GM12878 (cell line): Measurements from ENCODE around the gene AGAP1. TPM values are rescaled to one million over a fixed set of nuclear protein-coding genes. Genes with fewer than 3 reads are reported as not detected.

ENCODE experiments used
- ATAC-seq: fragments of 200-7000 bp; cut with Tn5 transposase; 3 replicates; pipeline ENCODE4 v1.9.1; 2020; ENCODE audit warnings: mild to moderate bottlenecking, moderate library complexity
- BruUV-seq: library from RNA; stranded (reverse); fragments of 400-500 nt; replicated peaks from 2 replicates; lab custom pipeline; 2021; lab: Mats Ljungman, UMichigan
- CTCF ChIA-PET: fragments of 300-600 bp; sonication (Branson Sonifier 250); formaldehyde crosslinking; extraction: SDS; loops from one replicate; lab custom pipeline; 2021; ENCODE audit warnings: inconsistent platforms; lab: Yijun Ruan, JAX
- POLR2A ChIA-PET: fragments of 350-600 bp; formaldehyde crosslinking; extraction: SDS; loops from one replicate; lab custom pipeline; 2021; ENCODE audit warnings: inconsistent platforms; lab: Charles Lee
- RAD21 ChIA-PET: fragments of 300-600 bp; sonication (Branson Sonifier 250); formaldehyde crosslinking; loops from one replicate; lab custom pipeline; 2023; ENCODE audit warnings: antibody characterized with exemption; ENCODE audit not compliant: unreplicated experiment; lab: Charles Lee
- SMC1A ChIA-PET: fragments of 300-600 bp; sonication (Branson Sonifier 250); formaldehyde crosslinking; loops from one replicate; lab custom pipeline; 2023; ENCODE audit not compliant: unreplicated experiment, uncharacterized antibody; lab: Charles Lee
- DNase-seq: peaks from one replicate; pipeline ENCODE4 v3.0.0-alpha.2; 2011; ENCODE audit warnings: low read depth, low spot score
- FAIRE-seq: peaks from 3 replicates; lab custom pipeline; 2011; peaks lifted over from hg19 to GRCh38; lab: Jason Lieb, UNC
- H2AFZ ChIP-seq: 2 replicates; pipeline ENCODE4 v1.6.0; 2011; ENCODE audit warnings: low read depth, low read length, control low read depth; ENCODE audit not compliant: control insufficient read depth
- H3K27ac ChIP-seq: 2 replicates; pipeline ENCODE4 v1.5.1; 2011; ENCODE audit warnings: control low read depth; ENCODE audit not compliant: control insufficient read depth, insufficient read depth
- H3K27me3 ChIP-seq, 2 experiments: replicated peaks in 1 of 2; 2 replicates each; pipeline versions ENCODE4 v1.6.0 to v1.6.1; 2011; ENCODE audit warnings: low read length in 1 of 2; ENCODE audit not compliant: control insufficient read depth in 2 of 2, insufficient read depth in 2 of 2
- H3K36me3 ChIP-seq, 2 experiments: 2 replicates each; pipeline ENCODE4 v1.5.1; 2011; ENCODE audit warnings: low read length in 1 of 2; ENCODE audit not compliant: control insufficient read depth in 2 of 2, insufficient read depth in 2 of 2
- H3K4me1 ChIP-seq: 2 replicates; pipeline ENCODE4 v1.6.1; 2011; ENCODE audit warnings: mild to moderate bottlenecking, low read length, moderate library complexity, mixed read lengths; ENCODE audit not compliant: control insufficient read depth, insufficient read depth
- H3K4me2 ChIP-seq: 2 replicates; pipeline ENCODE4 v1.6.0; 2011; ENCODE audit warnings: control low read depth; ENCODE audit not compliant: control insufficient read depth, insufficient read depth
- H3K4me3 ChIP-seq: fragments of 200-600 bp; sonication (generic); 2 replicates; pipeline ENCODE4 v1.5.1; 2016
- H3K79me2 ChIP-seq: 2 replicates; pipeline ENCODE4 v1.6.0; 2011; ENCODE audit warnings: low read length; ENCODE audit not compliant: control insufficient read depth, insufficient read depth
- H3K9ac ChIP-seq: 2 replicates; pipeline ENCODE4 v1.8.0; 2011; ENCODE audit warnings: low read length, control low read depth, mixed read lengths; ENCODE audit not compliant: control insufficient read depth, insufficient read depth
- H3K9me3 ChIP-seq: replicated peaks from 3 replicates; pipeline ENCODE4 v1.5.1; 2011; ENCODE audit warnings: mild to moderate bottlenecking, low read length; ENCODE audit not compliant: control insufficient read depth, insufficient read depth
- H4K20me1 ChIP-seq: 2 replicates; pipeline ENCODE4 v1.6.0; 2011; ENCODE audit not compliant: control insufficient read depth, insufficient read depth
- MEF2B ChIP-seq: fragments of 450-650 bp; IDR thresholded peaks from 2 replicates; pipeline ENCODE4 v1.6.1; 2018; ENCODE audit warnings: mild to moderate bottlenecking, moderate library complexity; ENCODE audit not compliant: partially characterized antibody, poor library complexity, severe bottlenecking
- NFYA ChIP-seq: IDR thresholded peaks from 2 replicates; pipeline ENCODE4 v1.6.1; 2011; ENCODE audit warnings: low read depth, mild to moderate bottlenecking, low read length, improper control_type of control experiment, borderline replicate concordance
- NRF1 ChIP-seq: conservative IDR thresholded peaks from 2 replicates; pipeline ENCODE4 v1.6.1; 2011; ENCODE audit warnings: mild to moderate bottlenecking, low read depth, low read length, improper control_type of control experiment
- POLR2A ChIP-seq: IDR thresholded peaks from 2 replicates; pipeline ENCODE4 v1.6.1; 2011; ENCODE audit warnings: low read depth, mild to moderate bottlenecking, low read length
- RCOR1 ChIP-seq: conservative IDR thresholded peaks from 2 replicates; pipeline ENCODE4 v1.6.1; 2012; ENCODE audit warnings: low read depth, low read length, improper control_type of control experiment
- RUNX3 ChIP-seq: IDR thresholded peaks from 2 replicates; pipeline ENCODE4 v1.6.1; 2012; ENCODE audit warnings: low read length, inconsistent platforms
- SREBF2 ChIP-seq: IDR thresholded peaks from 2 replicates; pipeline ENCODE4 v1.6.1; 2012; ENCODE audit warnings: mild to moderate bottlenecking, low read length
- STAT3 ChIP-seq: IDR thresholded peaks from 2 replicates; pipeline ENCODE4 v1.6.1; 2011; ENCODE audit warnings: low read depth, low read length, improper control_type of control experiment
- YY1 ChIP-seq: IDR thresholded peaks from 2 replicates; pipeline ENCODE4 v1.6.1; 2011; ENCODE audit warnings: low read depth, mild to moderate bottlenecking, low read length
- WGBS: methylation state at CpG from one replicate; pipeline ENCODE4 v1.1.6; 2016; ENCODE audit warnings: low lambda C conversion rate; ENCODE audit not compliant: insufficient replicate concordance, insufficient coverage; ENCODE audit errors: missing lambda C conversion rate; 5-methylcytosine and 5-hydroxymethylcytosine counted together
- in situ Hi-C: fragments of 300-500 bp; cut with MboI; formaldehyde crosslinking; loops from 9 replicates; pipeline ENCODE4 v1.14.3; 2018; ENCODE audit warnings: mixed read lengths
- intact Hi-C: fragments of 100-400 bp; cut with micrococcal nuclease; formaldehyde crosslinking; loops from one replicate; pipeline ENCODE4 v1.14.2; 2022; ENCODE audit not compliant: unreplicated experiment
- polyA plus RNA-seq, 11 experiments: library from polyadenylated mRNA; depleted of rRNA in 4 of 11; unstranded in 6 of 11; stranded (reverse) in 5 of 11; fragments of >200 nt; fragmentation: Nextera tagmentation in 4 of 11; fragmentation: Illumina TruSeq in 1 of 11; extraction: Ambion mirVana in 4 of 11; extraction: Trizol in 1 of 11; gene quantifications; 1 replicate in 1 of 11; 2 replicates in 10 of 11; pipeline versions ENCODE4 v1.2.1 to v1.2.3, GENCODE V29; 2011 to 2016; ENCODE audit warnings: inconsistent platforms in 2 of 11, missing spikeins in 2 of 11, low read depth in 1 of 11
- total RNA-seq, 4 experiments: library from RNA; depleted of rRNA in 3 of 4; stranded (reverse); fragments of >200 nt in 3 of 4; fragmentation: Illumina TruSeq in 1 of 4; extraction: Trizol in 1 of 4; gene quantifications; 2 replicates each; pipeline versions ENCODE4 v1.2.1 to v1.2.3, GENCODE V29; 2013 to 2021
- TF ChIP-seq, protein P1 (sequence below): IDR thresholded peaks from 2 replicates; pipeline ENCODE4 v1.6.1; 2012; ENCODE audit warnings: low read depth, low read length, improper control_type of control experiment
- TF ChIP-seq, protein P2 (sequence below): IDR thresholded peaks from 2 replicates; pipeline ENCODE4 v1.6.1; 2012; ENCODE audit warnings: low read depth, low read length, improper control_type of control experiment
- TF ChIP-seq, protein P3 (sequence below): IDR thresholded peaks from 2 replicates; pipeline ENCODE4 v1.6.1; 2012; ENCODE audit warnings: low read depth, low read length, improper control_type of control experiment
- TF ChIP-seq, protein P4 (sequence below): IDR thresholded peaks from 2 replicates; pipeline ENCODE4 v1.6.1; 2012; ENCODE audit warnings: improper control_type of control experiment, low read depth, low read length; ENCODE audit not compliant: insufficient replicate concordance
- TF ChIP-seq, protein P5 (sequence below): fragments of 450-650 bp; formaldehyde crosslinking; IDR thresholded peaks from 2 replicates; pipeline ENCODE4 v1.5.0; 2022; ENCODE audit warnings: mild to moderate bottlenecking, missing genetic modification characterization

The AGAP1 gene
- total and polyA plus RNA-seq, 10 of the 15 experiments (the other 5 are each of a cell fraction or from before 2014, with no cell fraction given): 0.05 to 0.15 (median 0.06) TPM; not detected in 7

DNA sequence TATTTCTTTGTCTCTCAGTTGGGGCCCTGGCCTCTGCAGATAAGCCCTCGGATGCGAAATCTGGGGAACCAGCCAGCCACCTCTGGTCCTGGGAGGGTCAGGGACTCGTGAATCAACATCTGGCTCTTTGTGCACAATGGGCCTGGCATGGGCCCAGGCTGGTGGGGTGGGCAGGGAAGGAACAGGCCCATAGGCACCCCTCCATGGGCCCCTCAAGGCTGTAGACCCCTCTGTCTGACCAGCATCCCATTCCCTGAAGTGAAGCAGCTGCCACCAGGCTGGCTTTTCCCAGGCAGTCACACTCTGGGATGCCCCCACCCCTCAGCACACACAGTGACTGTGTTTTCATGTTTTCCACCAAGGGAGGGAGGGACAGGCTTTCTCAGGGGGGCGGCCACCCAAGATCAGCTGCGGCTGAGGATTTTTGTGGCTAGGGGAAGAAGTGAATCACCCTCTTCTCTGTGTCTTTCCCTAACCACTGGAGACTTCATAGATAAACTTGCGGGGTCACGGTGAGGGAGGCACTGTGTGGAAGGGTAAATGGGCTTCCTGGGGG is 166.0 kb downstream of the AGAP1 start:
- no peak overlapping the region for H2AFZ ChIP-seq
- no peak overlapping the region for H3K4me3 ChIP-seq
- H3K9me3 ChIP-seq: no peaks in the 10 kb centered on the region
- ChIA-PET SMC1A (no interaction called here), CTCF (no interaction called here), POLR2A (no interaction called here), RAD21 (no interaction called here)
- H3K9ac ChIP-seq: no peak overlapping the region
- no peaks in the 10 kb centered on the region for H3K4me1 ChIP-seq
- H3K4me2 ChIP-seq: no peak overlapping the region
- FAIRE-seq: no peak
- no peak for DNase-seq
- 31% methylated on average over 7 of the region's 7 CpGs for WGBS
- H4K20me1 ChIP-seq: no peaks in the 10 kb centered on the region; the same call in 1 of the 2 replicates
- no peak for ATAC-seq
- H3K79me2 ChIP-seq: no peaks in the 10 kb centered on the region
- peaks cover 0 to 3% of the 10 kb centered on the region in 2 experiments; a peak in 2 of 4 replicates for H3K27me3 ChIP-seq
- in situ Hi-C loops: no loop called here
- no peak overlapping the region for H3K27ac ChIP-seq
- no peaks in the 10 kb centered on the region for H3K36me3 ChIP-seq
- intact Hi-C loops: no loop called here
- no TSS peak for BruUV-seq
- TF ChIP-seq RUNX3 (no peak), STAT3 (no peak), NRF1 (no peak), YY1 (no peak), POLR2A (no peak), MEF2B (no peak), SREBF2 (no peak), NFYA (no peak), RCOR1 (no peak)
- TF ChIP-seq, protein P1, sequence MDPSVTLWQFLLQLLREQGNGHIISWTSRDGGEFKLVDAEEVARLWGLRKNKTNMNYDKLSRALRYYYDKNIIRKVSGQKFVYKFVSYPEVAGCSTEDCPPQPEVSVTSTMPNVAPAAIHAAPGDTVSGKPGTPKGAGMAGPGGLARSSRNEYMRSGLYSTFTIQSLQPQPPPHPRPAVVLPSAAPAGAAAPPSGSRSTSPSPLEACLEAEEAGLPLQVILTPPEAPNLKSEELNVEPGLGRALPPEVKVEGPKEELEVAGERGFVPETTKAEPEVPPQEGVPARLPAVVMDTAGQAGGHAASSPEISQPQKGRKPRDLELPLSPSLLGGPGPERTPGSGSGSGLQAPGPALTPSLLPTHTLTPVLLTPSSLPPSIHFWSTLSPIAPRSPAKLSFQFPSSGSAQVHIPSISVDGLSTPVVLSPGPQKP: no peak
- TF ChIP-seq, protein P2, sequence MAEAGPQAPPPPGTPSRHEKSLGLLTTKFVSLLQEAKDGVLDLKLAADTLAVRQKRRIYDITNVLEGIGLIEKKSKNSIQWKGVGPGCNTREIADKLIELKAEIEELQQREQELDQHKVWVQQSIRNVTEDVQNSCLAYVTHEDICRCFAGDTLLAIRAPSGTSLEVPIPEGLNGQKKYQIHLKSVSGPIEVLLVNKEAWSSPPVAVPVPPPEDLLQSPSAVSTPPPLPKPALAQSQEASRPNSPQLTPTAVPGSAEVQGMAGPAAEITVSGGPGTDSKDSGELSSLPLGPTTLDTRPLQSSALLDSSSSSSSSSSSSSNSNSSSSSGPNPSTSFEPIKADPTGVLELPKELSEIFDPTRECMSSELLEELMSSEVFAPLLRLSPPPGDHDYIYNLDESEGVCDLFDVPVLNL: no peak
- TF ChIP-seq, protein P3, sequence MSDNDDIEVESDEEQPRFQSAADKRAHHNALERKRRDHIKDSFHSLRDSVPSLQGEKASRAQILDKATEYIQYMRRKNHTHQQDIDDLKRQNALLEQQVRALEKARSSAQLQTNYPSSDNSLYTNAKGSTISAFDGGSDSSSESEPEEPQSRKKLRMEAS: no peak
- TF ChIP-seq, protein P4, sequence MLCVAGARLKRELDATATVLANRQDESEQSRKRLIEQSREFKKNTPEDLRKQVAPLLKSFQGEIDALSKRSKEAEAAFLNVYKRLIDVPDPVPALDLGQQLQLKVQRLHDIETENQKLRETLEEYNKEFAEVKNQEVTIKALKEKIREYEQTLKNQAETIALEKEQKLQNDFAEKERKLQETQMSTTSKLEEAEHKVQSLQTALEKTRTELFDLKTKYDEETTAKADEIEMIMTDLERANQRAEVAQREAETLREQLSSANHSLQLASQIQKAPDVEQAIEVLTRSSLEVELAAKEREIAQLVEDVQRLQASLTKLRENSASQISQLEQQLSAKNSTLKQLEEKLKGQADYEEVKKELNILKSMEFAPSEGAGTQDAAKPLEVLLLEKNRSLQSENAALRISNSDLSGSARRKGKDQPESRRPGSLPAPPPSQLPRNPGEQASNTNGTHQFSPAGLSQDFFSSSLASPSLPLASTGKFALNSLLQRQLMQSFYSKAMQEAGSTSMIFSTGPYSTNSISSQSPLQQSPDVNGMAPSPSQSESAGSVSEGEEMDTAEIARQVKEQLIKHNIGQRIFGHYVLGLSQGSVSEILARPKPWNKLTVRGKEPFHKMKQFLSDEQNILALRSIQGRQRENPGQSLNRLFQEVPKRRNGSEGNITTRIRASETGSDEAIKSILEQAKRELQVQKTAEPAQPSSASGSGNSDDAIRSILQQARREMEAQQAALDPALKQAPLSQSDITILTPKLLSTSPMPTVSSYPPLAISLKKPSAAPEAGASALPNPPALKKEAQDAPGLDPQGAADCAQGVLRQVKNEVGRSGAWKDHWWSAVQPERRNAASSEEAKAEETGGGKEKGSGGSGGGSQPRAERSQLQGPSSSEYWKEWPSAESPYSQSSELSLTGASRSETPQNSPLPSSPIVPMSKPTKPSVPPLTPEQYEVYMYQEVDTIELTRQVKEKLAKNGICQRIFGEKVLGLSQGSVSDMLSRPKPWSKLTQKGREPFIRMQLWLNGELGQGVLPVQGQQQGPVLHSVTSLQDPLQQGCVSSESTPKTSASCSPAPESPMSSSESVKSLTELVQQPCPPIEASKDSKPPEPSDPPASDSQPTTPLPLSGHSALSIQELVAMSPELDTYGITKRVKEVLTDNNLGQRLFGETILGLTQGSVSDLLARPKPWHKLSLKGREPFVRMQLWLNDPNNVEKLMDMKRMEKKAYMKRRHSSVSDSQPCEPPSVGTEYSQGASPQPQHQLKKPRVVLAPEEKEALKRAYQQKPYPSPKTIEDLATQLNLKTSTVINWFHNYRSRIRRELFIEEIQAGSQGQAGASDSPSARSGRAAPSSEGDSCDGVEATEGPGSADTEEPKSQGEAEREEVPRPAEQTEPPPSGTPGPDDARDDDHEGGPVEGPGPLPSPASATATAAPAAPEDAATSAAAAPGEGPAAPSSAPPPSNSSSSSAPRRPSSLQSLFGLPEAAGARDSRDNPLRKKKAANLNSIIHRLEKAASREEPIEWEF: no peak
- TF ChIP-seq, protein P5, sequence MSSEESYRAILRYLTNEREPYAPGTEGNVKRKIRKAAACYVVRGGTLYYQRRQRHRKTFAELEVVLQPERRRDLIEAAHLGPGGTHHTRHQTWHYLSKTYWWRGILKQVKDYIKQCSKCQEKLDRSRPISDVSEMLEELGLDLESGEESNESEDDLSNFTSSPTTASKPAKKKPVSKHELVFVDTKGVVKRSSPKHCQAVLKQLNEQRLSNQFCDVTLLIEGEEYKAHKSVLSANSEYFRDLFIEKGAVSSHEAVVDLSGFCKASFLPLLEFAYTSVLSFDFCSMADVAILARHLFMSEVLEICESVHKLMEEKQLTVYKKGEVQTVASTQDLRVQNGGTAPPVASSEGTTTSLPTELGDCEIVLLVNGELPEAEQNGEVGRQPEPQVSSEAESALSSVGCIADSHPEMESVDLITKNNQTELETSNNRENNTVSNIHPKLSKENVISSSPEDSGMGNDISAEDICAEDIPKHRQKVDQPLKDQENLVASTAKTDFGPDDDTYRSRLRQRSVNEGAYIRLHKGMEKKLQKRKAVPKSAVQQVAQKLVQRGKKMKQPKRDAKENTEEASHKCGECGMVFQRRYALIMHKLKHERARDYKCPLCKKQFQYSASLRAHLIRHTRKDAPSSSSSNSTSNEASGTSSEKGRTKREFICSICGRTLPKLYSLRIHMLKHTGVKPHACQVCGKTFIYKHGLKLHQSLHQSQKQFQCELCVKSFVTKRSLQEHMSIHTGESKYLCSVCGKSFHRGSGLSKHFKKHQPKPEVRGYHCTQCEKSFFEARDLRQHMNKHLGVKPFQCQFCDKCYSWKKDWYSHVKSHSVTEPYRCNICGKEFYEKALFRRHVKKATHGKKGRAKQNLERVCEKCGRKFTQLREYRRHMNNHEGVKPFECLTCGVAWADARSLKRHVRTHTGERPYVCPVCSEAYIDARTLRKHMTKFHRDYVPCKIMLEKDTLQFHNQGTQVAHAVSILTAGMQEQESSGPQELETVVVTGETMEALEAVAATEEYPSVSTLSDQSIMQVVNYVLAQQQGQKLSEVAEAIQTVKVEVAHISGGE (CRISPR knock-in tag): no peak
